Measurements from ENCODE around the gene UBE2I.

The UBE2I gene

GRCh38 chr16:1333149-1333812, 23.8 kb downstream of the UBE2I start, which contains the start of gene BAIAP3:
Gene BAIAP3 (plus strand): TSS chr16:1333645. CDS start chr16:1338550, 4,905 bp downstream.
- no peak for DNase-seq (ENCODE audit: extremely low read depth, low read depth)
- TF ChIP-seq CTCF (IDR thresholded peaks at IDR 0.05; ENCODE audit: low read depth, low read length) = no peak

GRCh38 chr16:1333854-1334700, 24.6 kb downstream of the UBE2I start:
- DNase-seq (ENCODE audit: extremely low read depth, low read depth) = no peak
- TF ChIP-seq CTCF (IDR thresholded peaks at IDR 0.05; ENCODE audit: low read depth, low read length) = no peak

GRCh38 chr16:1334739-1335138, 25.3 kb downstream of the UBE2I start:
- DNase-seq (ENCODE audit: extremely low read depth, low read depth) = no peak
- no peak for TF ChIP-seq CTCF (IDR thresholded peaks at IDR 0.05; ENCODE audit: low read depth, low read length)

- no peak for TF ChIP-seq CTCF (IDR thresholded peaks at IDR 0.05; ENCODE audit: low read depth, low read length)
- DNase-seq (ENCODE audit: extremely low read depth, low read depth) = no peak
These were observed 26.0 kb downstream of the UBE2I start for GRCh38 chr16:1335211-1335971.

- no peak for DNase-seq (ENCODE audit: extremely low read depth, low read depth)
- no peak for TF ChIP-seq CTCF (IDR thresholded peaks at IDR 0.05; ENCODE audit: low read depth, low read length)
These were observed 26.6 kb downstream of the UBE2I start for GRCh38 chr16:1335996-1336395.

GRCh38 chr16:1336619-1337018, 27.2 kb downstream of the UBE2I start:
- no peak for DNase-seq (ENCODE audit: extremely low read depth, low read depth)
- TF ChIP-seq CTCF (IDR thresholded peaks at IDR 0.05; ENCODE audit: low read depth, low read length) = no peak

Measured in AG09319 (cell line).